CD8-positive, alpha-beta memory T cell (primary cell): ENCODE results near the gene PPP6R3. TPM values are rescaled to one million over a fixed set of nuclear protein-coding genes. Genes with fewer than 3 reads are reported as not detected.
"Not testable (repeated sequence)": the region's sequence is repeated elsewhere in the genome, so short reads cannot be mapped to it uniquely, and the experiment has no call there.

ENCODE experiments used
- CTCF ChIA-PET: fragments of 350-600 bp; sonication (Branson Sonifier 250); formaldehyde crosslinking; loops from one replicate; lab custom pipeline; 2021; ENCODE audit warnings: antibody characterized with exemption; lab: Charles Lee
- POLR2A ChIA-PET: fragments of 350-600 bp; sonication (Branson Sonifier 250); formaldehyde crosslinking; loops from one replicate; lab custom pipeline; 2021; ENCODE audit warnings: antibody characterized with exemption; lab: Charles Lee
- DNase-seq, 5 donors: peaks; one replicate each; pipeline versions ENCODE4 v3.0.0 to v3.0.0-alpha.2; 2020 to 2022; ENCODE audit warnings: mixed read lengths in 1 of 5
- H3K27ac ChIP-seq: one replicate; pipeline ENCODE4 v1.7.0; 2013; ENCODE audit warnings: low read depth, mild to moderate bottlenecking, low read length, moderate library complexity
- H3K27me3 ChIP-seq: 2 replicates; pipeline ENCODE4 v1.7.0; 2013; ENCODE audit warnings: low read length, mild to moderate bottlenecking; ENCODE audit not compliant: insufficient read depth, poor library complexity, severe bottlenecking
- H3K36me3 ChIP-seq: 2 replicates; pipeline ENCODE4 v1.7.0; 2013; ENCODE audit warnings: mild to moderate bottlenecking, low read length, moderate library complexity; ENCODE audit not compliant: insufficient read depth
- H3K4me1 ChIP-seq: 2 replicates; pipeline ENCODE4 v1.7.0; 2013; ENCODE audit warnings: mild to moderate bottlenecking, low read length, moderate library complexity; ENCODE audit not compliant: insufficient read depth
- H3K4me3 ChIP-seq: 2 replicates; pipeline ENCODE4 v1.7.0; 2013; ENCODE audit warnings: mild to moderate bottlenecking, low read length
- H3K9me3 ChIP-seq: 2 replicates; pipeline ENCODE4 v1.7.0; 2013; ENCODE audit warnings: mild to moderate bottlenecking, low read length
- H3K27ac Mint-ChIP-seq, 8 donors: one replicate each; pipeline ENCODE4 v1.8.0; 2020 to 2021; ENCODE audit warnings: mixed read lengths in 8 of 8, mild to moderate bottlenecking in 6 of 8, inconsistent platforms in 3 of 8, moderate library complexity in 3 of 8
- H3K27me3 Mint-ChIP-seq, 2 donors: one replicate each; pipeline ENCODE4 v1.8.0; 2020 to 2021; ENCODE audit warnings: mixed read lengths in 2 of 2, mild to moderate bottlenecking in 1 of 2, moderate library complexity in 1 of 2
- H3K36me3 Mint-ChIP-seq, 3 donors: one replicate each; pipeline ENCODE4 v1.8.0; 2020 to 2021; ENCODE audit warnings: mixed read lengths in 3 of 3, inconsistent platforms in 1 of 3, mild to moderate bottlenecking in 1 of 3
- H3K4me1 Mint-ChIP-seq, 3 donors: one replicate each; pipeline ENCODE4 v1.8.0; 2020 to 2021; ENCODE audit warnings: mixed read lengths in 3 of 3, inconsistent platforms in 1 of 3, mild to moderate bottlenecking in 1 of 3
- H3K4me3 Mint-ChIP-seq, 7 donors: one replicate each; pipeline ENCODE4 v1.8.0; 2020 to 2021; ENCODE audit warnings: mixed read lengths in 7 of 7, mild to moderate bottlenecking in 6 of 7, moderate library complexity in 4 of 7, inconsistent platforms in 2 of 7
- H3K9me3 Mint-ChIP-seq, 5 donors: one replicate each; pipeline ENCODE4 v1.8.0; 2020 to 2022; ENCODE audit warnings: mixed read lengths in 5 of 5, mild to moderate bottlenecking in 3 of 5, moderate library complexity in 2 of 5, inconsistent platforms in 1 of 5
- polyA plus RNA-seq: library from polyadenylated mRNA; unstranded; fragments of 300-500 nt; fragmentation: Illumina TruSeq; gene quantifications from one replicate; pipeline ENCODE4 v1.2.3, GENCODE V29; 2021
- total RNA-seq, 2 experiments: library from RNA; stranded (reverse); gene quantifications; one replicate each; pipeline ENCODE4 v1.2.3, GENCODE V29; 2021

Gene PPP6R3
- total and polyA plus RNA-seq, 3 experiments from 2014 or later: 49.3 to 119 (median 118) TPM

- not testable (repeated sequence) for H3K27ac ChIP-seq, H3K4me3 Mint-ChIP-seq, H3K36me3 ChIP-seq
Observed at GRCh38 chr11:68475626-68476025, 15.1 kb downstream of the PPP6R3 start.

DNA sequence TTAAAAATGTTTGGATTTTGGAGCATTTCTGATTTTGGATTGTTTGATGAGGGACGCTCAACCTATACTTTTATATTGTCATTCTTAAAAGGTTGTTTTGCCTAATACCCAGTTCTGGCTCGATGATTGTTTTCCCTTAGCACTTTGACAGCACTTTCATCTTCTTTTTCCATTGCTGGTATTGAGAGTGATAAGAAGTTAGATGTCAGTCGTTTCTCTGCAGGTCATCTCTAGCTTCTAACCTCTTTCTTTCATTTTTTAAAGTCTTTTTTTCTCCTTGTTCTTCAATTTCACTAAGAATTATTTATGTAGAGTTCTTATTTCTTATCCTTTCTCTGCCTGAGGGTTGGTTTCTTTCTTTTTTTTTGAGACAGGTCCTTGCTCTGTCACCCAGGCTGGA, 18.8 kb downstream of the PPP6R3 start:
- Mint-ChIP-seq H3K9me3 (no peaks in the 10 kb centered on the region), H3K27me3 (no peaks in the 10 kb centered on the region), H3K27ac (peak overlapping the region in 2 of 8 donors; percentile 47 to 54), H3K4me3 (peak overlapping the region in 3 of 7 donors; percentile 8 to 51 (median 20)), H3K4me1 (peaks cover 62 to 85% (median 82%) of the 10 kb centered on the region in 3 donors), H3K36me3 (peaks cover 0 to 30% (median 5%) of the 10 kb centered on the region in 3 donors)
- Histone ChIP-seq H3K9me3 (no peaks in the 10 kb centered on the region), H3K27me3 (no peaks in the 10 kb centered on the region), H3K4me3 (no peak overlapping the region), H3K36me3 (no peaks in the 10 kb centered on the region), H3K27ac (no peak overlapping the region), H3K4me1 (peaks cover 46% of the 10 kb centered on the region)
- POLR2A ChIA-PET: no interaction called here
- no peak for DNase-seq
- CTCF ChIA-PET: no interaction called here

More at GRCh38 chr11:68475626-68476025, 15.1 kb downstream of the PPP6R3 start:
- H3K4me1 Mint-ChIP-seq: peaks cover 69 to 86% (median 83%) of the 10 kb centered on the region in 3 donors
- H3K27me3 Mint-ChIP-seq, DNase-seq, H3K4me3 ChIP-seq, CTCF ChIA-PET, H3K9me3 ChIP-seq, H3K27me3 ChIP-seq, POLR2A ChIA-PET, H3K9me3 Mint-ChIP-seq: not testable (repeated sequence)
- peak overlapping the region in 1 of 8 donors; percentile 8 for H3K27ac Mint-ChIP-seq
- H3K36me3 Mint-ChIP-seq: peaks cover 0 to 42% (median 4%) of the 10 kb centered on the region in 3 donors
- H3K4me1 ChIP-seq: peaks cover 61% of the 10 kb centered on the region

- no peak overlapping the region for H3K4me3 ChIP-seq
- H3K27ac Mint-ChIP-seq: peak overlapping the region in 2 of 8 donors; percentile 15 to 34
- H3K27me3 Mint-ChIP-seq: no peaks in the 10 kb centered on the region
- peaks cover 48% of the 10 kb centered on the region for H3K4me1 ChIP-seq
- no peak overlapping the region for H3K27ac ChIP-seq
- no peak for DNase-seq
- H3K4me3 Mint-ChIP-seq: peak overlapping the region in 4 of 7 donors; percentile 2 to 58 (median 38)
- no peaks in the 10 kb centered on the region for H3K36me3 ChIP-seq
- ChIA-PET CTCF (no interaction called here), POLR2A (no interaction called here)
- H3K4me1 Mint-ChIP-seq: peaks cover 65 to 86% (median 85%) of the 10 kb centered on the region in 3 donors
- no peaks in the 10 kb centered on the region for H3K27me3 ChIP-seq
- H3K9me3 ChIP-seq: no peaks in the 10 kb centered on the region
- H3K36me3 Mint-ChIP-seq: peaks cover 0 to 26% (median 5%) of the 10 kb centered on the region in 3 donors
- no peaks in the 10 kb centered on the region for H3K9me3 Mint-ChIP-seq
Observed at GRCh38 chr11:68480193-68480592, 19.6 kb downstream of the PPP6R3 start.

GRCh38 chr11:68480852-68481510, 20.4 kb downstream of the PPP6R3 start:
- peaks cover 53% of the 10 kb centered on the region for H3K4me1 ChIP-seq
- H3K9me3 ChIP-seq: no peaks in the 10 kb centered on the region
- DNase-seq: no peak
- Mint-ChIP-seq H3K27ac (peak overlapping the region in 4 of 8 donors; percentile 8 to 68 (median 31)), H3K36me3 (peaks cover 0 to 24% (median 5%) of the 10 kb centered on the region in 3 donors), H3K9me3 (no peaks in the 10 kb centered on the region), H3K4me1 (peaks cover 68 to 94% (median 91%) of the 10 kb centered on the region in 3 donors), H3K4me3 (peak overlapping the region in 5 of 7 donors; percentile 6 to 38 (median 21)), H3K27me3 (no peaks in the 10 kb centered on the region)
- ChIA-PET CTCF (no interaction called here), POLR2A (no interaction called here)
- no peaks in the 10 kb centered on the region for H3K27me3 ChIP-seq
- H3K4me3 ChIP-seq: no peak overlapping the region
- H3K36me3 ChIP-seq: no peaks in the 10 kb centered on the region
- no peak overlapping the region for H3K27ac ChIP-seq

- ChIA-PET CTCF (no interaction called here), POLR2A (no interaction called here)
- Mint-ChIP-seq H3K27me3 (no peaks in the 10 kb centered on the region), H3K27ac (peak overlapping the region in 4 of 8 donors; percentile 8 to 68 (median 55)), H3K4me1 (peaks cover 74 to 98% (median 96%) of the 10 kb centered on the region in 3 donors), H3K9me3 (no peaks in the 10 kb centered on the region), H3K4me3 (peak overlapping the region in 6 of 7 donors; percentile 6 to 38 (median 22)), H3K36me3 (peaks cover 0 to 25% (median 5%) of the 10 kb centered on the region in 3 donors)
- Histone ChIP-seq H3K9me3 (no peaks in the 10 kb centered on the region), H3K36me3 (no peaks in the 10 kb centered on the region), H3K4me1 (peaks cover 56% of the 10 kb centered on the region), H3K27ac (no peak overlapping the region), H3K4me3 (no peak overlapping the region), H3K27me3 (no peaks in the 10 kb centered on the region)
- DNase-seq: no peak
Observed at GRCh38 chr11:68481579-68482240, 21.2 kb downstream of the PPP6R3 start.

- Histone ChIP-seq H3K4me3 (no peak overlapping the region), H3K36me3 (no peaks in the 10 kb centered on the region), H3K27ac (no peak overlapping the region), H3K9me3 (no peaks in the 10 kb centered on the region), H3K27me3 (no peaks in the 10 kb centered on the region), H3K4me1 (peaks cover 66% of the 10 kb centered on the region)
- no peaks in the 10 kb centered on the region for H3K9me3 Mint-ChIP-seq
- ChIA-PET POLR2A (interaction anchor here (0.7 kb wide), 1 partner anchor 35 kb away, joined by 3 read pairs; no protein-coding TSS in a partner anchor), CTCF (interaction anchor here (0.9 kb wide), 1 partner anchor 12 kb away, joined by 3 read pairs; no protein-coding TSS in a partner anchor)
- peaks cover 0 to 12% (median 6%) of the 10 kb centered on the region in 3 donors for H3K36me3 Mint-ChIP-seq
- H3K27ac Mint-ChIP-seq: peak overlapping the region in 1 of 8 donors; percentile 61
- H3K4me3 Mint-ChIP-seq: peak overlapping the region in 2 of 7 donors; percentile 44 to 56
- H3K27me3 Mint-ChIP-seq: no peaks in the 10 kb centered on the region
- DNase-seq: no peak
- H3K4me1 Mint-ChIP-seq: peaks cover 76 to 100% (median 94%) of the 10 kb centered on the region in 3 donors
Observed at GRCh38 chr11:68488623-68489022, 28.1 kb downstream of the PPP6R3 start.

DNA sequence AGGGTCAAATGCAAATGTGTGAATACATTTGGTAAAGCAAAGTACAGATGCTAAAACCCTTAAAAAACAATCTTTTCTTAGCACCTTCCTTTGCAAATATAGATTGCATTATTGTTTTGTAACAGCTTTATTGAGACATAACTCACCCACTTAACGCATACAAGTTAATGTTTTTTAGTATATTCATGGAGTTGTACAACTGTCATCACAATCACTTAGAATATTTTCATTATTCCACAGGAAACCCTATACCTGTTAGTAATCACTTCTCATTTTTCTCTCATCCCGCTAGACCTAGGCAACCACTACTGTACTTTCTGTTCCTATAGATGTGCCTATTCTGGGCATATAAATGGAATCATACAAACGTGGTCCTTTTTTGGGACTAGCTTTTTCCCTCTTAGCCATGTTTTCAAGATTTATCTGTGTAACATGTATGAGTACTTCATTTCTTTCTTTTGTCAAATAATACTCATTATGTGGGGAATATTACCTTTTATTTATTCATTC, 34.7 kb downstream of the PPP6R3 start:
- Mint-ChIP-seq H3K9me3 (no peaks in the 10 kb centered on the region), H3K4me1 (peaks cover 77 to 92% (median 91%) of the 10 kb centered on the region in 3 donors), H3K27ac (peak overlapping the region in 2 of 8 donors; percentile 5 to 18), H3K36me3 (peaks cover 0 to 8% (median 1%) of the 10 kb centered on the region in 3 donors), H3K27me3 (no peaks in the 10 kb centered on the region), H3K4me3 (peak overlapping the region in 2 of 7 donors; percentile 5 to 17)
- ChIA-PET POLR2A (no interaction called here), CTCF (no interaction called here)
- no peak overlapping the region for H3K27ac ChIP-seq
- no peaks in the 10 kb centered on the region for H3K27me3 ChIP-seq
- H3K36me3 ChIP-seq: no peaks in the 10 kb centered on the region
- peaks cover 60% of the 10 kb centered on the region for H3K4me1 ChIP-seq
- no peak overlapping the region for H3K4me3 ChIP-seq
- H3K9me3 ChIP-seq: no peaks in the 10 kb centered on the region
- no peak for DNase-seq
